ENCODE results near the gene SLC9A9.
A peak's percentile ranks its signal among the peaks of the same experiment; 100 is the strongest.

- TF ChIP-seq CTCF (IDR thresholded peaks at IDR 0.05 in 4 of 5, conservative IDR thresholded peaks at IDR 0.05 in 1 of 5) (peak in 4 of 5 experiments; percentile 10 to 54 (median 33)), POLR2A (IDR thresholded peaks at IDR 0.05) (no peak)
These were observed 37.6 kb upstream of the SLC9A9 start for GRCh38 chr3:143885780-143886427.
